ENCODE data around the gene POU2F3. TPM values are rescaled to one million over a fixed set of nuclear protein-coding genes. Genes with fewer than 3 reads are reported as not detected.
A peak's percentile ranks its signal among the peaks of the same experiment; 100 is the strongest.

Gene POU2F3
- polyA plus RNA-seq, 3 donors = 0.37 to 0.54 TPM; not detected in 1

DNA sequence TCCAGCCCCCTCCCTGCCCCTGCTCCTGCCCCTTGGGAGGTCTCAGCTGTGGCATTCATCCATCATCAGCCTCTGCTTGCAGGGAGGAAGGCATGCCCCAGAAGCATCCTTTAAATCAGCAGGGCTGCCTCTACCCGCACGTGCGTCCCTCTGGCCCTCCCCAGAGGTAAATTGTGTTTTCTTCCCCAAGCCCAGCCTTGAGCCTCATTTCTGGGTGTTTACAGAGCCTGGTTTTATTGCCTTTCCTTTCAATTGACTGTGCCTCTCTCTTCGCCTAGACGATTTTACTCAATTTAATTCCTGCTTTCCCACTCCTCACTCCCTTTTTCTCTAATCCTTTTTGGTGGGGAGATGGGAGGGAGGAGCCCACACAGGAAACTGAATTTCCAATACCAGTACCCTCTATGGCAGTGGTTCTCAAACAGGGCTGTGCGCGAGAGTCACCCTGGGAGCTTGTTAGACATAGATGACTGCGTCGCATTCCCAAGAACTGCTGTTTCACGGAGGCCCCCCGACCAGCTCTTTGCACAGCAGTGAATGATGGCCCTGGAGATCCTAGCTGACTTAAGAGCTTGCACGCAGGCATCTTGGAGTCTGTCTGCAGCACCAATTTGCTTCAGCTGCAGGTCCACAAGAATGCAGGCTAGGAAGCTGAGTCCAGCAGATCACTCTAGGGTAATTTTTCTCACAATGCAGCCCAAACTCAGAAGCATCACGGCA is 44.2 kb upstream of the POU2F3 start:
- TF ChIP-seq, protein P1, sequence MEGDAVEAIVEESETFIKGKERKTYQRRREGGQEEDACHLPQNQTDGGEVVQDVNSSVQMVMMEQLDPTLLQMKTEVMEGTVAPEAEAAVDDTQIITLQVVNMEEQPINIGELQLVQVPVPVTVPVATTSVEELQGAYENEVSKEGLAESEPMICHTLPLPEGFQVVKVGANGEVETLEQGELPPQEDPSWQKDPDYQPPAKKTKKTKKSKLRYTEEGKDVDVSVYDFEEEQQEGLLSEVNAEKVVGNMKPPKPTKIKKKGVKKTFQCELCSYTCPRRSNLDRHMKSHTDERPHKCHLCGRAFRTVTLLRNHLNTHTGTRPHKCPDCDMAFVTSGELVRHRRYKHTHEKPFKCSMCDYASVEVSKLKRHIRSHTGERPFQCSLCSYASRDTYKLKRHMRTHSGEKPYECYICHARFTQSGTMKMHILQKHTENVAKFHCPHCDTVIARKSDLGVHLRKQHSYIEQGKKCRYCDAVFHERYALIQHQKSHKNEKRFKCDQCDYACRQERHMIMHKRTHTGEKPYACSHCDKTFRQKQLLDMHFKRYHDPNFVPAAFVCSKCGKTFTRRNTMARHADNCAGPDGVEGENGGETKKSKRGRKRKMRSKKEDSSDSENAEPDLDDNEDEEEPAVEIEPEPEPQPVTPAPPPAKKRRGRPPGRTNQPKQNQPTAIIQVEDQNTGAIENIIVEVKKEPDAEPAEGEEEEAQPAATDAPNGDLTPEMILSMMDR (IDR thresholded peaks at IDR 0.05) = no peak
- no peaks in the 10 kb centered on the region for H3K9me3 ChIP-seq (replicated peaks in 1 of 2; ENCODE audit: control insufficient read depth in 1 of 2, insufficient read depth in 1 of 2, low read length in 2 of 2)
- H2AFZ ChIP-seq (ENCODE audit: insufficient read depth, low read depth, low read length, poor library complexity, severe bottlenecking) = no peak overlapping the region
- H3K27ac ChIP-seq (ENCODE audit: low read depth in 1 of 2, low read length in 2 of 2) = no peak overlapping the region
- no peaks in the 10 kb centered on the region for H3K36me3 ChIP-seq (replicated peaks in 1 of 2; ENCODE audit: control insufficient read depth in 1 of 2, insufficient read depth in 2 of 2, low read length in 2 of 2)
- Mint-ChIP-seq H3K27me3 (ENCODE audit: low read depth in 3 of 3) (peaks cover 10 to 31% (median 13%) of the 10 kb centered on the region in 3 donors), H3K27ac (peak overlapping the region in 1 of 7 donors; percentile 35), H3K9me3 (no peaks in the 10 kb centered on the region), H3K4me1 (peaks cover 4% of the 10 kb centered on the region), H3K4me3 (peak overlapping the region in 1 of 2 donors; percentile 46), H3K36me3 (no peaks in the 10 kb centered on the region)
- H3K4me1 ChIP-seq (ENCODE audit: control insufficient read depth in 1 of 2, insufficient read depth in 2 of 2, low read length in 2 of 2) = no peaks in the 10 kb centered on the region
- no peaks in the 10 kb centered on the region for H4K20me1 ChIP-seq (ENCODE audit: insufficient read depth, low read length)
- no peaks in the 10 kb centered on the region for H3K27me3 ChIP-seq (ENCODE audit: control insufficient read depth in 2 of 2, insufficient read depth in 2 of 2, low read length in 2 of 2)
- intact Hi-C loops (cut with micrococcal nuclease) = no loop called here
- no peak overlapping the region for H3K9ac ChIP-seq (ENCODE audit: insufficient read depth, low read length, poor library complexity, severe bottlenecking)
- H3K79me2 ChIP-seq (ENCODE audit: insufficient read depth, low read length) = no peaks in the 10 kb centered on the region
- 93% methylated on average over 11 of the region's 13 CpGs for WGBS (ENCODE audit: insufficient coverage)
- DNase-seq = no peak
- H3K4me3 ChIP-seq (replicated peaks in 1 of 3; ENCODE audit: low read depth in 2 of 3, low read length in 3 of 3) = no peak overlapping the region
- H3K4me2 ChIP-seq (replicated peaks; ENCODE audit: extremely low read depth, low read length, poor library complexity, severe bottlenecking) = no peak overlapping the region

GRCh38 chr11:120196826-120197225 is 43.1 kb upstream of the POU2F3 start:
- peak overlapping the region in 1 of 2 donors; percentile 11 for H3K4me3 Mint-ChIP-seq
- Histone ChIP-seq H3K4me1 (ENCODE audit: control insufficient read depth in 1 of 2, insufficient read depth in 2 of 2, low read length in 2 of 2) (no peaks in the 10 kb centered on the region), H2AFZ (ENCODE audit: insufficient read depth, low read depth, low read length, poor library complexity, severe bottlenecking) (no peak overlapping the region)

More at GRCh38 chr11:120196826-120197225, 43.1 kb upstream of the POU2F3 start:
- no peaks in the 10 kb centered on the region for H4K20me1 ChIP-seq (ENCODE audit: insufficient read depth, low read length)
- H3K4me2 ChIP-seq (replicated peaks; ENCODE audit: extremely low read depth, low read length, poor library complexity, severe bottlenecking) = no peak overlapping the region
- no peak overlapping the region for H3K27ac ChIP-seq (ENCODE audit: low read depth in 1 of 2, low read length in 2 of 2)
- Mint-ChIP-seq H3K27me3 (ENCODE audit: low read depth in 3 of 3) (peaks cover 11 to 32% (median 17%) of the 10 kb centered on the region in 3 donors), H3K4me1 (peaks cover 3% of the 10 kb centered on the region), H3K9me3 (no peaks in the 10 kb centered on the region), H3K27ac (no peak overlapping the region), H3K36me3 (no peaks in the 10 kb centered on the region)
- 16% methylated on average over 5 of the region's 6 CpGs for WGBS (ENCODE audit: insufficient coverage)
- no peak for DNase-seq
- no peaks in the 10 kb centered on the region for H3K79me2 ChIP-seq (ENCODE audit: insufficient read depth, low read length)
- H3K36me3 ChIP-seq (replicated peaks in 1 of 2; ENCODE audit: control insufficient read depth in 1 of 2, insufficient read depth in 2 of 2, low read length in 2 of 2) = no peaks in the 10 kb centered on the region
- H3K27me3 ChIP-seq (ENCODE audit: control insufficient read depth in 2 of 2, insufficient read depth in 2 of 2, low read length in 2 of 2) = no peaks in the 10 kb centered on the region
- no peak overlapping the region for H3K9ac ChIP-seq (ENCODE audit: insufficient read depth, low read length, poor library complexity, severe bottlenecking)
- TF ChIP-seq, protein P1 (IDR thresholded peaks at IDR 0.05) = no peak
- H3K4me3 ChIP-seq (replicated peaks in 1 of 3; ENCODE audit: low read depth in 2 of 3, low read length in 3 of 3) = no peak overlapping the region
- intact Hi-C loops (cut with micrococcal nuclease) = no loop called here
- H3K9me3 ChIP-seq (replicated peaks in 1 of 2; ENCODE audit: control insufficient read depth in 1 of 2, insufficient read depth in 1 of 2, low read length in 2 of 2) = no peaks in the 10 kb centered on the region

All from CD14-positive monocyte (primary cell).